HG03045 (cell line): Measurements from ENCODE around the gene FCRL4.

Source experiments
- ATAC-seq: cut with Tn5 transposase; IDR thresholded peaks from one replicate; pipeline ENCODE4 v1.9.1; 2021; ENCODE audit warnings: mild to moderate bottlenecking, moderate library complexity; ENCODE audit not compliant: unreplicated experiment

Gene FCRL4

DNA sequence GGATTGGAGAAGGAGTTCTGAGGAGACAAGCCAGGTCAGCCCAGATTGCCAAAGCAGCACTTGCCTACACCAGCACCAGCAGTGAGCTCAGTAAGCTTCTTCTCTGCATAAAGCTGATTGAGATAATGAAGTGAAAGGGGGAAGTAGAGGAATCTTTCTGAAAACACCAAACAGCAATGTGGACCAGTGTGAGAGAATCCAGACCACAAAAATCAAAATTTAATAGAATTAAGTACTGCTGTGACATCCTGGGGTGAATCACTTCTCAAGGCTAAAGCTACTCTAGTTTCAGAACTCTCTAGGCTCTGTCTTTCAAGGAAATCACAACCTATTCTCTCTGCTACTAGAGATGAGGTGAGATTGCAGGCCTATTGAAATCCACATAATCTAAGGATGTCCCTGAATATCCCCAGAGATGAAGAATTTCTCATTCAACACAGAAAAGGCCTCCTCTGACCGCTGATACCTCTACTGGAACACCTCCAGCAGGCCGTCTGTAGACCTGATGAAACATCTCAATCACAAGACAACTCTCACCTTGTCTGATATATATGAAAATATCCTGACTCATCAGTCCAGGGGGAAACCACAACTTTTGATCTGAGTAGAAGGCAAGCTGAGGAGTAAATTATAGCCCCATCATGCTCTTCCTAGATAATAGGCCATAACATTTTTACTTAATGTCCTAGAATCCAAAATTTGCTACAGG lies at the start of gene FCRL4:
TSS of gene FCRL4 (minus strand) at position 127 of the 709 bp plus-strand sequence. CDS start 141 bp downstream, outside the sequence.
- ATAC-seq: peak; percentile 31

DNA sequence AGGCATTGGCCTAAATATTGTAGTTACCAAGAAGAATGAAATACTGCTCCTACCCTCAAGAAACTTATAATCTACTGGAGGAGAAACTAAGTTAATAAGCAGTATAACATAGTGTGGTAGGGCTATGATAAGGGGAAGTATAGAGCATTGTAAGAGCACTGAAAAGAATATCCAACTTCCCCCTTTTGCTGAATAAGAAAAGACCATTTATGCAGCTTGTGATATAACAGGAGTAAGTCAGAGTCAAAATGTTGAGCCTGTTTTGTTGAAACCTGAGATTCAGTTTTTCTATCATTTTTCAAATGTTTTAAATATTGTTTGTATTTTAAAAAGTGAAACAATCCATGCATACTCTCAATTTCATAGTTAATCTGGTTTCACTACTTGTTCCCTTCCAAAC lies 48.3 kb upstream of the FCRL4 start:
- ATAC-seq: no peak

DNA sequence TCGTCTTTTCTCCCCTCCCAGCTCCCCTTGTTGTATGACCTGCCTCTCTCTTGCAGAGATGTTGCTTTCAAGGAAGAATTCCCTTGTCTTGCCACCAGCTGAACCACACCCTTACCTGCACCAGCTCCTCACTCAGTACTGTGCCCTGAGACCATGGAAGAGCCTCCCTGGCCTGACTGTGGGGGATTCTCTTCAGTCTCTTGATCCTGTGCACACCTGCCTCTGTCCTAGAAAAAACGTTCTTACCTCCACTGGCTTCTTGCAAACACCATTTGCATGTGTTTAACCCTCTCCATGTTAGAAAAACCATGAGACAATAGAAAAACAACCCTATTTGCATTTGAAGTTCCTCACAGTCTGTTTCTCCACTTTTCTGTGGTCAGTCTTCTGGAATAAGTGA lies 43.3 kb upstream of the FCRL4 start:
- no peak for ATAC-seq

DNA sequence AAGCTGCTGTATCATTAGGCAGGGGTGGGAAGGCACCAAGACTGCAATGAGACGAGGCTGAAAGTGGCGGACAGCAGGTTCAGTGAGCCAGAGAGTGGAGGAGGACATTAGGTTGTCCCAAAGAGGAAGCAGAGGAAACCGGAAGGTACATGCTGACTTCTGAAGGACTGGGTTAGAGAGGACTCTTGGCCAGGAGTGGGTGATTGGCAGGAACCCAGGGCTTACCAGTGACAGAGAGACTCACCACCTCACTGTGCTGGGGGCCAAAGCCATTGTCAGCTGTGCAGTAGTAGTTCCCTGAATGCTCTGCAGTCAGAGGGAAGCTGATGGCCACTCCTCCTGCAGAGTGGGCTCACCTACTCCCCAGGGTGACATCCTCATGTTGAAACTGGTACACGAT lies 41.9 kb upstream of the FCRL4 start:
- no peak for ATAC-seq

DNA sequence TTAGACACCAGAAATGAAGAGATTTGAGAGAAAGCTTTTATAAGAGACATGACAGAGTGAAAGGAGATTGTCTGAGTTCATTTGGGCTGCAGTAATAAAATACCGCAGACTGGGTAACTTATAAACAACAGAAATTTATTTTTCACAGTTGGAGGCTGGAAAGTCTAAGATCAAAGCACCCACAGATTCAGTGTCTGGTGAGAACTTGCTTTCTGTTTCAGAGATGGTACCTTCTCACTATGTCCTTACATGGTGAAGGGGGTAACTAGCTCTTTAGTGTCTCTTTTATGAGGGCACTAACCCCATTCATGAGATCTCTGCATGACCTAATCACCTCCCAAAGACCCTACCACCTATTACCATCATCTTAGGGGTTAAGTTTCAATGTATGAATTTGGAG lies 30.9 kb upstream of the FCRL4 start:
- no peak for ATAC-seq

DNA sequence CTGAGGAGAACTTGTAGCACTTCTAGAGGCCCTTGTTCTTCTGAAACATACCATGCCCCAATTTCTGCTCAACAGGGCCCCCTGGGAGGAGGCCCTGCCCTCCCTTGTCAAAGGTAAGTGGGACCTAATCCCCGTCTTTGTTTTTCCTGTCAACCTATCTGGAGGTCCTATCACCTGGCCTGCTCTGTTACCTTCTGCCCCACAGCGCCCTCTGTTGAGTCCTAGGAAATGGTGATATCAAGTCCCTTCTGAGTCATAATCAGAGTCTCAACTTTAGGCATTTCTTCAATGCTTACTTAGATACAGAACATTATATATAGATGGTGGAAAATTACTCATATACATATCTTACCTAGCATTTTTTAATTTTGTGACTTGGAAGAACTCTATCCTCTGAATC lies 28.2 kb upstream of the FCRL4 start:
- peak; percentile 50 for ATAC-seq

DNA sequence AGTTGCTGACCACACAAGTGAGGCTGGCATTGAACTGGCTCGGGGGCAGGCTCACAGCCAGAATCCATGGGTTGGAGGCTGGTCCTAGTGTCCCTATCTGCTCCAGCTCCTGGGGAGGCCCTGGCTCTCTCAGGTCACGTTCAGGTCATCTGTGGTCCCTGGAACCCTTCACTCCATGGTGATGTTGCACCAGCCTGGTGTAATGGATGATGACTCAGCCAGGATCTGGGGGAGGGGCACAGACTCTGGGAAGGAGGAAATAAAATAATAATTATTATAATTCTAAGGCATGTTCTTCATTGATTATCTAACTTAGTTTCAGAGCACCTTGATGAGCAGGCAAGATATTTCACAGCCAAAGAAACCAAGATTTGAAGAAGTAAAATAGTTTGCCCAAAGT lies 26.6 kb upstream of the FCRL4 start:
- no peak for ATAC-seq

DNA sequence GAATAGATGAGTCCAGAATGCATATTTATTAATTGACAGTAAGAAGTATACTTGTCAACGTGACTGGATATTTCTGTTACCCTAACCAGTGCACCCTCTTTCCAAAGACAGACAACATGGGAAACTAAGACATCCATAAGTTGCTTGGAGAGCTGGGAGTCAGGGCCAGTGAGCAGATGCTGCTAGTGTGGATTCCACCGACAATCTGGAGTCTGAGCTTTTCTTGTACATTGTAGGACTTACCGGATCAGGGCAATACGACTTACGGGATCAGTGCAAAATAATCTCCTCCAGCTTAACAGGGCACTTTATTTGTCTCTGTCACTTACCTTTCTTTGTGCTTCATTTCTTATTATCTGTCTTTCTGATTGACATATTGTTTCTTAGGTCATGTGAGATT lies 24.6 kb upstream of the FCRL4 start:
- ATAC-seq: no peak

DNA sequence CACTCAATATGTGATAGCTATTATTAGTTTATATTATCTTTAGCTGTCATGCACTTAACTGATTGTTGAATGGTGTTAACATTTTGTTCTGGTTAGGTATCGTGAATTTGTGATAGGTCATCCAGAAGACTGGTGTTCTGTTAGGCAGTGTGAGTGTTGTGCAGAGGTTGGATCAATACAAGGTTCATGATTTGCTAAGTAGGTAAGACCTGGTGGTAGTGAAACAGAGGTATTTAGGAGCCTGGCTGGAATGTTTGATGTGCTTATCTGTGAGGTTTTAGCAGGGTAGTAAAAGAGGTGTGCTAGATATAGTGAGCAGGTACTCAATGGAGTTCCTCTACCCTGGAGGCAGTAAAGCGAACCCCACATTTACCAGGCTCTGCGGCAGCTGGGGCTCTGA lies 20.3 kb upstream of the FCRL4 start:
- no peak for ATAC-seq

DNA sequence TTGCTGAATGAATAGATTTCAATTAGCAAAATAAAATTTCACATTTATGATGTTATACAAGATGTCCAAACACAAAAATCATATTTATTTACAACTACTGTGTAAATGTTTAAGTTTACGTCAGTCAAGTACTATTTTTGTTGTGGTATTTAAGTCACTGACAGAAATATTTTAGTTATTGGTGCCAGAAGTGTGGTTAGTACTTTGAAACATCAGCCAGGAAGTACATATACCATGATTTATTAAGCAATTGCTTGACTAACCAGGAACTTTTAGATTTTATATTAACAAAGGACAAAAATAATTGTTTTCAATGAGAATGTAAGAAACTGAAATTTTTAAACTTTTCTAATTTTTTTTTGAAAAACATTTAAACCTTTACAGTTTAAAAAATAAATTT lies 2.4 kb upstream of the FCRL4 start:
- no peak for ATAC-seq

DNA sequence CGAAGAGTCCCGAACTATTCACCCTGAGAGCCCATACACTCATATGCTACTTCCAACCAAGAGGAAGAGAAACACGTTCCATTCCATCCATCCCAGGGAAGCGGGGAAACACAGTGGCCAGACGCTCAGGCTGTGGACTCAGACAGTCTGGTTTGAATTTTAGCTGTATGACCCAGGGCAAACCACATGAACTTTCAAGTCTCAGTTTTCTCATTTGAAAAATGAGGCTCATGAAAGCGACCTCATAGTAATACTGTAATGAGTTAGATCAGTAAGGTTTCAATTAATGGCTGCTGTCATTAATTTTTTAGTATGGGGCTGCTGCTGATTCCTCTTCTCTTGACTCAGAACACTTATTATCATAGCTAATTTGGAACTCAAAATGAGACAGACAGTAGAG lies 1.5 kb downstream of the FCRL4 start:
- peak; percentile 50 for ATAC-seq

DNA sequence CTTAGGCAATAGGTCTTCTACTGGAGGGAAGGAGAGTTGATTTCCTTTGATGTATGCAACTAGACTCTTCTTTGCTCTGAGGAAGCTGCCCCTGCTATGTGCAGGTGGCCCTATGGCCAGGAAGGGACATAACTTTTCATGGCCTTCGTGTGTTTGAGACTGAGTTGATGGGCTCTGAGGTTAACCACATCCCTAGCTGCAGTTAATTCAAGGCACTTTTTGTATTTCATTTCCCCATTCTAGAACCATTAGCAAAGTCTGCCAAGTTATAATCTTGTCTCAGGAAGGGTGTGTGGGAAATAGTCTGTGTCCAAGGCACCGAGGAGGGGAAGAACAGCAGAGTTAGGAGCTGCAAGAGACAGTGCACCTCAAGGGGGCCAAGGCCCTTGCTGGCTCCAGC lies 2.5 kb downstream of the FCRL4 start:
- peak; percentile 71 for ATAC-seq

DNA sequence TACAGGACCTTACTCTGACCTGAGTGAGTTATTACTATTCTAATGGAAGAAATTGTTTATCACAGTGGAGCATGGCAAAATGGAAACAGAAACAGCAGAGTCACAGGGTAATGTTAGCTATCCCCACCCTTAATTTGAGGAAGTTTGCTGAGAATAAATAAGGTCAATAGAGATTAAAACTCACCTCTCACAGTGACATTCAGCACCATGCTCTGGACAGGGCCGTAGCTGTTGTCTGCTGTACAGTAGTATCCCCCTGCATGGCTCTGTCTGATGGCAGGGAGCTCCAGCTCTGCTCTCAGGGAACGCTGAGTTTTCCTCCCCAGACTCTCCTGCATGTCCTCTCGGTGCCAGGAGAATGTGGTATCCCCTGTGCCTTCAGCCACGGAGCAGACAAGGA lies 11.9 kb downstream of the FCRL4 start:
- no peak for ATAC-seq

DNA sequence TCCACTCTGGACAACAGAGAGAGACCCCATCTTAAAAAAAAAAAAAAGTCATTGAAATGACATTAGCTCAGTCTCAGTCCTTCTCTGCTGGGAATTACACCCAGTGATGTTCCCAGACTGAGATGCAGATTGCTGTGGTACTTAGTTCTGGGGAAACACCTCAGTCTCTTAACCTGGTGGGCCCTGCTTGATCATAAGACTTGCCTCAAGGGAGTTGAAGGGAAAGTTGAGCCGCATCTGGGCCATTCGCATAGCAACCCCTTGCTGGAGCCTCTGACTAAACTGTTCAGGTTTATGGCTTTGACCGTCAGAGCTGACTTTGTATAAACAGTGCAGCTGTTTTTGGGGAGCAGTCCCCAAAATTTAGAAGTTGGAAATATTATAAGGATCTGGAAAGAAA lies 13.4 kb downstream of the FCRL4 start:
- ATAC-seq: no peak

DNA sequence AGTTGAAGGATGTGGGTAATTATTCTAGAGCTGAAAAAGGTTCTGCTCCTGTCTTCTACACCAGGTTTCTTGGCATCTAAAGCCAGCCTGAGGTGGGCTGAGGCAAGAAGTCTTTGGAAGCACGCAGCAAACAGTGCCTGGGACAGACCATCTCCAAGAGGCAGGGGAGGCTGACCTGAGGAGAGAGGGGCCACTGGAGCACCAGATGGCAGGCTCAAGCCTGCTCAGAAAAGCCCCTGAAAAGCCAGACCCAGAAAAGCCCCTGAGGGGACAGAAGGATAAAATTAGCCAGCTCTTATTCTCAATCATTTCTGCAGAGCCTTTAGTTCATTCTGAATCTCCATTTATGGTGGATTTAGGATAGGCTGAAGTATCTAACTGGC lies 17.1 kb downstream of the FCRL4 start:
- ATAC-seq: no peak

DNA sequence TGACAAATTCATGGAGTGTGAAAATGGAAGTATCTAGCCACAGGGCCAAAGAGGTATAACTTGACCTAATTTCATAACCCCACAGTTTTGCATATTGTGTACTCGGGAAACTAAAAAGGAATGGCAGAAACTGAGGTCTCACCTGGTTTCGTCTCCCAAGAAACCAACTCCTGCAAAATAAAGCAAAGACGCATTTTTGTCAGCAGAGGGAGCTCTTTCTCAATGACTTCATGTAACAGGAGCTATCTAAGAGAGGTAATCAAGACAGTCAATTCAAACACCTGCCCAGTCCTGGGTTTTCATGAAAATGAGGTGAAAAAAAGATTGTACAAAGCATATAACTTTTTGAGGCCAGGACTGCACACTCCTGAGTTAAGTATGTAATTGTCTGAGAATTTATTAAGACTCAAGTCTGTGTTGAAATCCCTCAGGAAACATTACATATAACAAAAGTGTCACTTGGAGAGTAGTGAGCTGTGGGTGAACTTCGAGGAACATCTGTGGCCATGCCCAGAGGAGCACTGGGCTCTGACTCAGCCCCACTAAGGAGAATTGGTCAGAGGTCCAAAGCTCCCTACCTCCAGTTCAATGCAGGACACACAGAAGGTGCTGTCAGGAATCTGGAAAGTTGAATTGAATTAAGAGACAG lies 17.6 kb downstream of the FCRL4 start:
- ATAC-seq: no peak

DNA sequence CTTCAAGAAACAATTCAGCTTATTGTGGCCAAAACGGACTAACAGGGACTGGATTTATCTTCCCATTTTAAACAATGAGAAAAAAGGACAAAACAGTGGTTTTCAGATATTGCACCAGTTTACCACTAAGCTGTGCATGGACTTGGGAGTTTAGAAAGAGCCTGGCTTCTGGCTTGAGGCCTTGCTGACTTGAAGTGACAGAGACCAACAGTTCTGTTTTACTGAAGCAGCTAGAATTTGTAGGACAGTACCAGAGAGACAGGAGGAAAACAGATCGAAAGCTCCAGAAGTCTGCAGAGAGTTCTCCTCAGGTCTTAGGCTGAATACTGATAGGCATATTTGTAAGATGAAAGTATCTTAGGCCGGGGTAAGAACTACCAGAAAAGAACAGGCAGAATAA lies 20.5 kb downstream of the FCRL4 start:
- no peak for ATAC-seq

DNA sequence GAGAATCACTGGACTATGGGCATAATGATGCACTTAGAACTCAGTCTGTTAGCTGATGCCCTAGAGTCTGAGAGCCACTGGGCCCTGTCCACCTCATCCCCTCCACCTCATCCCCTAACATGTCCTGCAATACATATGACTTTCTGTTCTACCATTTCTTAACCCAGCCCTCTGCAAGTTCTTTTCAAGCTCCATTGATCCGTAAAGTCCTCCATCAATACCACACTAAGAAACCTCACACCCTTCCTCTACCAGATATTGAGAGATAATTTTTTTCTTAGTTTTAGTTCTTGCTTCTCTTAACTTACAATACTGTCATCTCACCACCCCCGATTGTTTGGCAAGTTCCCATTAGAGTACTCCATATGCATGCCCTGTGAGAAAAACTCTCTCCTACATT lies 22.1 kb downstream of the FCRL4 start:
- ATAC-seq: peak; percentile 39

DNA sequence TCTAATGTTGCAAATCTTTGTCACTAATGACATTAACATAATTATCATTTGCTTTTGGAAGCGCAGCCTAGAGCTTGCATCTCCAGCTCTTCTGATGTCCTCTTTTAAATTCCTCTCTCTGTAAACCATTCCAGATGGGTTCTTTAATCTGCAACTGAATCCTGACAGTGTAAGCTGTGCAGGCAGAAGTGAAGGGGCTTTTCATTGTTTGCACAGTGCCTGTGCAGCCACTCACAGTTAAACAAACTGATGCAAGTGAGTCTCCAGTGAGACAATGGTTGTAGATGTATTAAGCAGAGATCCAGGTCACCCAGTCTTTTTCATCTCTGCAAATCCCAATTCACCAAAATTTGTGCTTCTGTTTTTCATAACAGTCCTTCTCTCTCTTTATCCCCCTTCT lies 23.0 kb downstream of the FCRL4 start:
- ATAC-seq: no peak

DNA sequence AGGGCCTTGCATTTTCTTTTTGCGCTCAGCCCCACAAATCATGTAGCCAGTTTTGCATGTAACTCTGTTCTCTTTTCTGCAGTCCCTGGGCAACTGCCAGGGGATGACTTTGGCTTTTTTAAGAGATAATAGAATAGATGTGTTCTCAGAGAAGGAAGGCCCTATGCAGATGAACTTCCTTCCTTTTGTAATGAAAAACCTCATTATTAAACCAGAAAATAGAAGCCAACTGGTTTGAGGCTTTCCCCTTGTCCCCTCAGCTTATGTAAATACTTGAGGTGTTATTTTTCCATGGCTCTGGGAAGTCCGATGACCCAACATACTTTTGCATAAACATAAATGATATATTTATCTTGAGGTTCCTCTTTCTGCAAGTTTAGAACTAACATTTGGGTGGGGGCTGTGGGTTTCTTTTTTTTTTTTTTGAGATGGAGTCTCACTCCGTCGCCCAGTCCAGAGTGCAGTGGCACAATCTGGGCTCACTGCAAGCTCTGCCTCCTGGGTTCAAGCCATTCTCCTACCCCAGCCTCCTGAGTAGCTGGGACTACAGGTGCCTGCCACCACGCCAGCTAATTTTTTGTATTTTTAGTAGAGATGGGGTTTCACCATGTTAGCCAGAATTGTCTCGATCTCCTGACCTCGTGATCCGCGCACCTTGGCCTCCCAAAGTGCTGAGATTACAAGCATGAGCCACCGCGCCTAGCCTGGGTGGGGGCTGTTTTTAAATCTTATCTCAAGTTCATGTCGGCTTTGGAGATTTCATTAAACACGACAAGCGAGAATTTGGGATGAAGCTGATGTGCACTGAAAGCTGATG lies 31.2 kb downstream of the FCRL4 start:
- no peak for ATAC-seq

DNA sequence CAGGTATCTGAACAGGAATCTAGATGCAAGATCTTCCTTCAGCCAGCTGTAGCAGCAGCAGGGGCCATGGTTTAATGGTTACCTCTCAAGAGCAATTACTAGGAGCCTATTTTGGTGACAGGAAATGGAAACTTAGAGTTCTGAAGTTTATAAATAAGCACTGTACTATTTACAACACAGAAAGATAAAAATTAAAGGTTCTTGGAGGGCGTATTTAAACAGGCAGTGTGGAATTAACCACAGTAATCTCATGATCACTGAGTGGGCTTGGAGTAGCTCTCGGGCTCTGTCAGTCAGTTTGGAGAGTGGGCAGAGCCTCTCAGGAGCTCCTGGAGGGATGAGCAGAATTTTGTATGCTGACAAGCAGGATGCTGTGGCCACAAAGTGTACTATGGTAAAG lies 35.4 kb downstream of the FCRL4 start:
- ATAC-seq: peak; percentile 54

DNA sequence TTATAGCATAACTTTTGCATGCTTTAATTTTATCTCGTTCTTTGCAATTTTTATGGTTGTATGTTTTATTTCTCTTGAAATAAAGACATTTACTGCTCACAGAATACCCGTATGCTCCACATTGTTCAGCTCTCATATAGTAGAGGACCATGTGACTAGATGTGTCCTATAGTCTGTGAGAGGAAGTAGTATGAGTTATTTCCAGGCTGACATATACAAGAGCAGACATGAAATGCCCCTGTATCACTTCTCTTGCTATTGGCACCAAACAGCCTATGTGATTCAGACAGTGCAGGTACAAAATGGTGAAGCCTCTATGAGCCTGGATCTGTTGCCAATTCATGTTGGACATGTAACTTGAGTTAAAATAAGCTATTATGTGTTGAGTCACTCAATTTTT lies 39.8 kb downstream of the FCRL4 start:
- no peak for ATAC-seq
